H9 (cell line): Measurements from ENCODE around the gene TCFL5. TPM values are rescaled to one million over a fixed set of nuclear protein-coding genes. Genes with fewer than 3 reads are reported as not detected.

Experiments
- DNase-seq: peaks from one replicate; pipeline ENCODE4 v3.0.0-alpha.2; 2017
- H2AFZ ChIP-seq: one replicate; pipeline ENCODE4 v1.6.1; 2013; ENCODE audit warnings: mild to moderate bottlenecking, low read length, control low read depth, moderate library complexity
- H2AK5ac ChIP-seq: 2 replicates; pipeline ENCODE4 v1.6.1; 2013; ENCODE audit warnings: low read length, control low read depth, mixed read lengths; ENCODE audit not compliant: insufficient read length
- H2BK120ac ChIP-seq: one replicate; pipeline ENCODE4 v1.6.1; 2013; ENCODE audit warnings: low read depth, mild to moderate bottlenecking, low read length, control low read depth, inconsistent platforms; ENCODE audit not compliant: poor library complexity, severe bottlenecking
- H2BK12ac ChIP-seq: 2 replicates; pipeline ENCODE4 v1.6.1; 2013; ENCODE audit warnings: low read length, control low read depth, mixed read lengths, low read depth; ENCODE audit not compliant: insufficient read length
- H2BK15ac ChIP-seq: 2 replicates; pipeline ENCODE4 v1.6.1; 2013; ENCODE audit warnings: low read depth, low read length, control low read depth
- H2BK20ac ChIP-seq: one replicate; pipeline ENCODE4 v1.6.1; 2013; ENCODE audit warnings: low read depth, mild to moderate bottlenecking, low read length, control low read depth, inconsistent platforms; ENCODE audit not compliant: poor library complexity, severe bottlenecking
- H2BK5ac ChIP-seq: 2 replicates; pipeline ENCODE4 v1.6.1; 2013; ENCODE audit warnings: low read length, control low read depth, mixed read lengths; ENCODE audit not compliant: insufficient read length
- H3K14ac ChIP-seq: 2 replicates; pipeline ENCODE4 v1.6.1; 2013; ENCODE audit warnings: low read length, control low read depth; ENCODE audit not compliant: insufficient read depth
- H3K18ac ChIP-seq: 2 replicates; pipeline ENCODE4 v1.6.1; 2013; ENCODE audit warnings: low read depth, mild to moderate bottlenecking, mixed read lengths, low read length, control low read depth; ENCODE audit not compliant: insufficient read length
- H3K23ac ChIP-seq: 2 replicates; pipeline ENCODE4 v1.6.1; 2013; ENCODE audit warnings: low read length, control low read depth, mixed read lengths, low read depth; ENCODE audit not compliant: insufficient read length
- H3K23me2 ChIP-seq: 2 replicates; pipeline ENCODE4 v1.6.1; 2013; ENCODE audit warnings: low read depth, mild to moderate bottlenecking, mixed read lengths, low read length, control low read depth; ENCODE audit not compliant: insufficient read length, poor library complexity, severe bottlenecking
- H3K27ac ChIP-seq: 2 replicates; pipeline ENCODE4 v1.5.1; 2013; ENCODE audit warnings: low read length, control low read depth, mixed read lengths, low read depth; ENCODE audit not compliant: insufficient read length
- H3K27me3 ChIP-seq: 2 replicates; pipeline ENCODE4 v1.6.1; 2013; ENCODE audit warnings: low read length, control low read depth, inconsistent platforms; ENCODE audit not compliant: insufficient read depth
- H3K4ac ChIP-seq: 2 replicates; pipeline ENCODE4 v1.6.1; 2013; ENCODE audit warnings: low read depth, mild to moderate bottlenecking, control low read depth, inconsistent platforms, low read length, moderate library complexity
- H3K4me1 ChIP-seq: 2 replicates; pipeline ENCODE4 v1.6.1; 2013; ENCODE audit warnings: low read length, control low read depth, inconsistent platforms; ENCODE audit not compliant: insufficient read depth
- H3K4me2 ChIP-seq: 2 replicates; pipeline ENCODE4 v1.6.1; 2013; ENCODE audit warnings: low read length, control low read depth, mixed read lengths; ENCODE audit not compliant: insufficient read length, insufficient read depth
- H3K56ac ChIP-seq: 2 replicates; pipeline ENCODE4 v1.6.1; 2013; ENCODE audit warnings: low read depth, mild to moderate bottlenecking, mixed read lengths, low read length, control low read depth; ENCODE audit not compliant: insufficient read length
- H3K79me1 ChIP-seq: 2 replicates; pipeline ENCODE4 v1.6.1; 2013; ENCODE audit warnings: low read depth, mild to moderate bottlenecking, moderate library complexity, low read length, control low read depth, inconsistent platforms; ENCODE audit not compliant: insufficient read depth, poor library complexity, severe bottlenecking
- H3K79me2 ChIP-seq: 2 replicates; pipeline ENCODE4 v1.6.1; 2013; ENCODE audit warnings: low read length, control low read depth, inconsistent platforms; ENCODE audit not compliant: insufficient read depth
- H3K9ac ChIP-seq: 2 replicates; pipeline ENCODE4 v1.6.1; 2013; ENCODE audit warnings: low read length, control low read depth, mixed read lengths; ENCODE audit not compliant: insufficient read length; ENCODE audit errors: extremely low read depth
- H3K9me3 ChIP-seq: one replicate; pipeline ENCODE4 v1.6.1; 2013; ENCODE audit warnings: low read depth, low read length, inconsistent platforms; ENCODE audit not compliant: control insufficient read depth
- H3T11ph ChIP-seq: one replicate; pipeline ENCODE4 v1.6.1; 2013; ENCODE audit warnings: mild to moderate bottlenecking, low read length, control low read depth, inconsistent platforms
- H4K20me1 ChIP-seq: one replicate; pipeline ENCODE4 v1.6.1; 2013; ENCODE audit not compliant: control insufficient read depth, insufficient read length, insufficient read depth
- H4K5ac ChIP-seq: 2 replicates; pipeline ENCODE4 v1.6.1; 2013; ENCODE audit warnings: low read depth, mild to moderate bottlenecking, mixed read lengths, low read length, control low read depth; ENCODE audit not compliant: insufficient read length
- H4K8ac ChIP-seq: replicated peaks from 2 replicates; pipeline ENCODE4 v1.6.1; 2013; ENCODE audit warnings: low read length, control low read depth, mixed read lengths, low read depth; ENCODE audit not compliant: insufficient read length
- H4K91ac ChIP-seq: 2 replicates; pipeline ENCODE4 v1.6.1; 2013; ENCODE audit warnings: low read depth, mild to moderate bottlenecking, moderate library complexity, mixed read lengths, low read length, control low read depth; ENCODE audit not compliant: insufficient read length
- H3K27ac Mint-ChIP-seq, 3 experiments: 2 replicates in 2 of 3; 3 replicates in 1 of 3; pipeline ENCODE4 v1.8.0; 2020 to 2021; ENCODE audit warnings: mixed read lengths in 3 of 3, mild to moderate bottlenecking in 1 of 3, moderate library complexity in 1 of 3
- H3K27me3 Mint-ChIP-seq: 2 replicates; pipeline ENCODE4 v1.8.0; 2021; ENCODE audit warnings: low read depth, mild to moderate bottlenecking, moderate library complexity, mixed read lengths
- H3K36me3 Mint-ChIP-seq, 3 experiments: 2 replicates in 2 of 3; 3 replicates in 1 of 3; pipeline ENCODE4 v1.8.0; 2020 to 2021; ENCODE audit warnings: low read depth in 3 of 3, mixed read lengths in 3 of 3; ENCODE audit not compliant: insufficient read depth in 1 of 3
- H3K4me1 Mint-ChIP-seq, 2 experiments: 2 replicates each; pipeline ENCODE4 v1.8.0; 2020; ENCODE audit warnings: mixed read lengths in 2 of 2
- H3K4me3 Mint-ChIP-seq, 2 experiments: 2 replicates in 1 of 2; 3 replicates in 1 of 2; pipeline ENCODE4 v1.8.0; 2020 to 2021; ENCODE audit warnings: mild to moderate bottlenecking in 2 of 2, mixed read lengths in 2 of 2, moderate library complexity in 1 of 2
- H3K9me3 Mint-ChIP-seq, 2 experiments: 2 replicates in 1 of 2; 3 replicates in 1 of 2; pipeline ENCODE4 v1.8.0; 2020; ENCODE audit warnings: mild to moderate bottlenecking in 2 of 2, mixed read lengths in 2 of 2, moderate library complexity in 1 of 2
- CTCF ChIP-seq: fragments of 200-600 bp; sonication (generic); conservative IDR thresholded peaks from 3 replicates; pipeline ENCODE4 v1.8.0; 2021; ENCODE audit warnings: antibody characterized with exemption, mild to moderate bottlenecking
- WGBS: extraction: QIAGEN DNeasy Blood & Tissue Kit; methylation state at CpG from one replicate; pipeline ENCODE4 v1.1.7; 2013; ENCODE audit warnings: missing lambda C conversion rate, low lambda C conversion rate, mixed read lengths; ENCODE audit not compliant: insufficient read length; ENCODE audit errors: extremely low coverage; 5-methylcytosine and 5-hydroxymethylcytosine counted together
- total RNA-seq: library from RNA; stranded (reverse); gene quantifications from 2 replicates; pipeline ENCODE4 v1.2.1, GENCODE V29; 2021

The TCFL5 gene
- total RNA-seq, 1 experiment from 2014 or later, result 16.4 TPM

GRCh38 chr20:62856931-62857619 is 4.5 kb downstream of the TCFL5 start:
- Mint-ChIP-seq H3K9me3 (no peaks in the 10 kb centered on the region), H3K27ac (peak overlapping the region in 1 of 3 experiments; percentile 65; a peak in 3 of 7 replicates), H3K36me3 (peaks cover 25 to 53% (median 41%) of the 10 kb centered on the region in 3 experiments; a peak in 6 of 7 replicates), H3K4me1 (peaks cover 15 to 19% of the 10 kb centered on the region in 2 experiments), H3K27me3 (peaks cover 6% of the 10 kb centered on the region), H3K4me3 (no peak overlapping the region)
- Histone ChIP-seq H3K27ac (no peak overlapping the region), H2BK12ac (no peak overlapping the region), H3K4ac (no peak overlapping the region), H3K4me2 (no peak overlapping the region), H3K23ac (no peak overlapping the region), H3K27me3 (no peaks in the 10 kb centered on the region), H3T11ph (no peak overlapping the region), H2AK5ac (no peak overlapping the region), H2BK5ac (no peak overlapping the region), H3K14ac (no peak overlapping the region), H2BK20ac (no peak overlapping the region), H2BK120ac (no peak overlapping the region), H2AFZ (no peak overlapping the region), H3K9me3 (no peaks in the 10 kb centered on the region), H4K5ac (no peak overlapping the region), H3K18ac (no peak overlapping the region), H4K20me1 (peaks cover 2% of the 10 kb centered on the region), H2BK15ac (no peak overlapping the region), H3K56ac (no peak overlapping the region), H3K79me1 (no peaks in the 10 kb centered on the region), H3K79me2 (no peaks in the 10 kb centered on the region), H3K23me2 (peaks cover 3% of the 10 kb centered on the region), H3K9ac (no peak overlapping the region), H4K91ac (no peak overlapping the region), H4K8ac (no peak overlapping the region), H3K4me1 (no peaks in the 10 kb centered on the region; the same call in 1 of the 2 replicates)
- DNase-seq, result no peak
- WGBS, result no CpG with 5 or more reads among the region's 25 CpGs
- no peak for TF ChIP-seq CTCF
